Measurements from ENCODE around the gene ARL2BP.

DNA sequence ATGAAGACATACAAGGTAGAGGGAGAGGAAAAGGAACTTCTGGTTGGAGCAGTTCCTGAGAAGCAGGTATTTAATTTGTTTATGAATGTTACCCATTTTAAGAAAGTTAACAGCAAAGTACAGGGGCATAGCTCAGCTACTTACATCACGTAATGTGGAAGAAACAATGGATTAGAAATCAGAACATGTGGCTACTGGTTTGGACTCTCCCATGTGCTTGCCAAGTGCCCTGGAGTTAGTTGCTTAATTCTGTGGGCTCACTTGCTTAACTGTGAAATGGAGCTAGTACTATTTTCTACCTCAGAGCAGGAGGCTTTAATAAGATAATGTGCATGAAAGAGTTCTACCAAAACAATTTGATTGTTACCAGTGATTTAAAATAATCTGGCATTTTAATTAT, 31.6 kb upstream of the ARL2BP start:
- TF ChIP-seq, protein P1, sequence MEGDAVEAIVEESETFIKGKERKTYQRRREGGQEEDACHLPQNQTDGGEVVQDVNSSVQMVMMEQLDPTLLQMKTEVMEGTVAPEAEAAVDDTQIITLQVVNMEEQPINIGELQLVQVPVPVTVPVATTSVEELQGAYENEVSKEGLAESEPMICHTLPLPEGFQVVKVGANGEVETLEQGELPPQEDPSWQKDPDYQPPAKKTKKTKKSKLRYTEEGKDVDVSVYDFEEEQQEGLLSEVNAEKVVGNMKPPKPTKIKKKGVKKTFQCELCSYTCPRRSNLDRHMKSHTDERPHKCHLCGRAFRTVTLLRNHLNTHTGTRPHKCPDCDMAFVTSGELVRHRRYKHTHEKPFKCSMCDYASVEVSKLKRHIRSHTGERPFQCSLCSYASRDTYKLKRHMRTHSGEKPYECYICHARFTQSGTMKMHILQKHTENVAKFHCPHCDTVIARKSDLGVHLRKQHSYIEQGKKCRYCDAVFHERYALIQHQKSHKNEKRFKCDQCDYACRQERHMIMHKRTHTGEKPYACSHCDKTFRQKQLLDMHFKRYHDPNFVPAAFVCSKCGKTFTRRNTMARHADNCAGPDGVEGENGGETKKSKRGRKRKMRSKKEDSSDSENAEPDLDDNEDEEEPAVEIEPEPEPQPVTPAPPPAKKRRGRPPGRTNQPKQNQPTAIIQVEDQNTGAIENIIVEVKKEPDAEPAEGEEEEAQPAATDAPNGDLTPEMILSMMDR (conservative IDR thresholded peaks at IDR 0.05; ENCODE audit: low read depth, low read length), result no peak
- no peak for TF ChIP-seq CEBPB (IDR thresholded peaks at IDR 0.05; ENCODE audit: low read depth, low read length)
- no peak for TF ChIP-seq SMC3 (IDR thresholded peaks at IDR 0.05; ENCODE audit: low read depth, low read length)
- no peak for TF ChIP-seq POLR2A (IDR thresholded peaks at IDR 0.05; ENCODE audit: low read depth, low read length)
- TF ChIP-seq, protein P2, sequence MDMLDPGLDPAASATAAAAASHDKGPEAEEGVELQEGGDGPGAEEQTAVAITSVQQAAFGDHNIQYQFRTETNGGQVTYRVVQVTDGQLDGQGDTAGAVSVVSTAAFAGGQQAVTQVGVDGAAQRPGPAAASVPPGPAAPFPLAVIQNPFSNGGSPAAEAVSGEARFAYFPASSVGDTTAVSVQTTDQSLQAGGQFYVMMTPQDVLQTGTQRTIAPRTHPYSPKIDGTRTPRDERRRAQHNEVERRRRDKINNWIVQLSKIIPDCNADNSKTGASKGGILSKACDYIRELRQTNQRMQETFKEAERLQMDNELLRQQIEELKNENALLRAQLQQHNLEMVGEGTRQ (IDR thresholded peaks at IDR 0.05; ENCODE audit: low read depth, low read length), result no peak
- TF ChIP-seq MAZ (IDR thresholded peaks at IDR 0.05; ENCODE audit: borderline replicate concordance, low read depth, low read length), result no peak
- no peak for TF ChIP-seq RAD21 (IDR thresholded peaks at IDR 0.05; ENCODE audit: low read length)
- no peak for TF ChIP-seq MAFK (IDR thresholded peaks at IDR 0.05; ENCODE audit: low read depth, low read length)
- no peak for TF ChIP-seq RCOR1 (IDR thresholded peaks at IDR 0.05; ENCODE audit: insufficient replicate concordance, low read length)
- TF ChIP-seq MXI1 (IDR thresholded peaks at IDR 0.05; ENCODE audit: borderline replicate concordance, low read depth, low read length), result no peak
- TF ChIP-seq RFX5 (IDR thresholded peaks at IDR 0.05; ENCODE audit: low read depth, low read length), result no peak
- TF ChIP-seq, protein P3, sequence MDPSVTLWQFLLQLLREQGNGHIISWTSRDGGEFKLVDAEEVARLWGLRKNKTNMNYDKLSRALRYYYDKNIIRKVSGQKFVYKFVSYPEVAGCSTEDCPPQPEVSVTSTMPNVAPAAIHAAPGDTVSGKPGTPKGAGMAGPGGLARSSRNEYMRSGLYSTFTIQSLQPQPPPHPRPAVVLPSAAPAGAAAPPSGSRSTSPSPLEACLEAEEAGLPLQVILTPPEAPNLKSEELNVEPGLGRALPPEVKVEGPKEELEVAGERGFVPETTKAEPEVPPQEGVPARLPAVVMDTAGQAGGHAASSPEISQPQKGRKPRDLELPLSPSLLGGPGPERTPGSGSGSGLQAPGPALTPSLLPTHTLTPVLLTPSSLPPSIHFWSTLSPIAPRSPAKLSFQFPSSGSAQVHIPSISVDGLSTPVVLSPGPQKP (IDR thresholded peaks at IDR 0.05; ENCODE audit: borderline replicate concordance, low read depth, low read length), result no peak
- TF ChIP-seq BHLHE40 (IDR thresholded peaks at IDR 0.05; ENCODE audit: low read depth, low read length), result no peak
